GM08714 (cell line): ENCODE results near the gene SPAG8.

Experiments used
- H3K4me3 ChIP-seq: fragments of 200-500 bp; sonication (Bioruptor generic); 2 replicates; pipeline ENCODE4 v1.5.1; 2014; ENCODE audit warnings: mild to moderate bottlenecking, low read length, inconsistent platforms
- ZNF274 ChIP-seq: IDR thresholded peaks from 2 replicates; pipeline ENCODE4 v1.6.1; 2012; ENCODE audit warnings: mild to moderate bottlenecking, low read depth, low read length

The SPAG8 gene

DNA sequence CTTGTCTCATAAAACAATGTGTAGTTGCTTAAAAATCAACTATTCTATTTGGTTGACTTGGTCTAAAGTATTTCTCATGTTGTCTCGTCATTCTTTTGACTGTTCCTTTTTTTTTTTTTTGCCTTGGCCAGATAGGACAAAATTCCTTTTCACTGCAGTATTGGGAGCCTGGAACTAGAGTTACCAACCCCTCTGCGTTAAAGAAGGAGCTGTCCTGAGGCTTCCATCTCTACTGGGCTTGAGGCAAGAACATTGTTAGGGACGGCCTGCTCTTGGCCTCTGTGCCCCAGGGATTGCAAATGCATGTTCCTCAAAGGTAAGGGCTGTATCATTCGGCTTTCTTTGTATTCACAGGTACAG lies 22.1 kb downstream of the SPAG8 start:
- no peak for TF ChIP-seq ZNF274
- H3K4me3 ChIP-seq = no peak overlapping the region

DNA sequence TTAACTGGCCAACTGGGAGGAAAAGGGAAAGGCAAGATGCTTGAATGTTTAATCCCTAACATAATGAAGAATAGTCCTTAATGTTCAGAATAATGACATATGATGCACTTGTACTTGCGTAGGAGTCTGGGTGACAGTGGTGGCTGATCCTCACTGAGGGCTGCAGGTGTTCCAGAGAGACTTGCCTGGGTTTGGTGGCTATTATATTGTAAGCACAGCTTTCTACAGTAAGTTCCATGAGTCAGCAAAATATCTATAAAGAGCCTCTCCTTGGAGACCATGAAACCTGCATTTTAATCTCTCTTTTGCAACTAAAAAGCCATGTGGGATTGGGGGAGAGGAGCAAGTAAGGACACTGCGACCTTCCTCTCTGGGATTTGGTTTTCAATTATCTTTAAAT lies 22.5 kb downstream of the SPAG8 start:
- no peak overlapping the region for H3K4me3 ChIP-seq
- no peak for TF ChIP-seq ZNF274

DNA sequence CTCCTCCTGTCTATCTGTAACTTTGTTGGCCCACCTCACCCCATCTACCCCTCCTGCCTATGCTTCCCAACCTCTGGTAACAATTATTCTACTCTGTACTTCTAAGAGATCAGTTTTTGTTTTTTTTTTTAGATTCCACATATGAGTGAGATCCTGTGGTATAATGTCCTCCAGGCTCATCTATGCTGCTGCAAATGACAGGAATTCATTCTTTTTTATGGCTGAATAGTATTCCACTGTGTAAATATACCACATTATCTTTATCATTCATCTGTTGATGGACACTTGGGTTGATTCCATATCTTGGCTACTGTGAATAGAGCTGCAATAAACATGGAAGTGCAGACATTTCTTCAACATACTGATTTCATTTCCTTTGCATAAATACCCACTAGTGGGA lies 28.6 kb downstream of the SPAG8 start:
- TF ChIP-seq ZNF274 = no peak
- H3K4me3 ChIP-seq = no peak overlapping the region

DNA sequence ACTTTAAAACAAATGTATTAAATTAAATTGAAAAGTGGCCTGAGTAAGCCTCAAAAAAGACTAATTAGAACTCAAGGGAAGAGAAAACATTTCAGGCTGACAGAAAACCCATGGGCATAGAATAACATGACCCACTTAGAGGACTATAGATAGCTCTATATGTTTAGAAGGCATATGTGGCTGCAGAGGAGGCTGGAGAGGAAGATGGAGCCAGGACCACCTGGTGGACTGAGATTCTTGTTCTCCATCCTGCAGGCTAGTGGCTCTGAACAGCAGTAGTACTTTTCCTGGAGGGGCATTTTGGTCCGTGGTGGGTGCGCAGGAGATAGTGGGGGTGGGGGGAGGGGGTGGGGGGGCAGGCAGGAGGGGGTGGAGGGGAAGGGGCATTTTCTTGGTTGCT lies 31.0 kb downstream of the SPAG8 start:
- no peak overlapping the region for H3K4me3 ChIP-seq
- TF ChIP-seq ZNF274 = no peak

DNA sequence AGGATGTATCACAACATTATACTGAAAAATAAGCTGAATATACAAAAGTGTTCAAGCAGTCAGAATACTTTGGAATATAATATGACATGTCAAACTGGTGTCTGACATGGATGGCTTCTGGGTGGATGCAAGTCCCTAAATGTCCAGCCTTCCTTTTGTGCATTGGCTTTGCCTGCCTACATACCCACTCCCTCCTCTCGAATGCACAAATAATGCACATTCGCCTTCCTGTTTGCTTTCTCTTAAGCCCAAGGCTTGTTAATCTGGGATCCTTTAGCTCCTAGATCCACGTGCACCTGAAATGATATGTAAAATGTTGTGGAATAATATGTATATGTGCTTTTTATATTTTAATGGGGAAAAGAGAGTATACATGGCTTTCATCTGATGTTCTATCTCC lies 33.6 kb downstream of the SPAG8 start:
- no peak for TF ChIP-seq ZNF274
- no peak overlapping the region for H3K4me3 ChIP-seq

DNA sequence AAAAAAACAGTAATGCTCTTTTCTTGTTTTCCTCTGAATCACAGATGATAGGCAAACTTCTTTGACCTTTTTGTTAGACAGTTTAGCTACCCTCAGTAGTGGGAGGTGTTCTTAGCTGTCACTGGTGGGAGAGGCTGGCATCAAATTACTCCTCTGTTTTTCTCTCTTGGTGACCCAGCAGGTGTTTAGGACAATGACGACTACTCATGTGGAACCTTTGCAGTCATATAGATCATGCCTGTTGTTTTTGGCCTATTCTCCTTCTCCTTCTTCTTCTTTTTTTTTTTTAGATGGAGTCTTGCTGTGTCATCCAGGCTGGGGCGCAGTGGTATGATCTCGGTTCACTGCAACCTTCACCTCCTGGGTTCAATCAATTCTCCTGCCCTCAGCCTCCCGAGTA lies 36.0 kb downstream of the SPAG8 start:
- no peak for TF ChIP-seq ZNF274
- no peak overlapping the region for H3K4me3 ChIP-seq

DNA sequence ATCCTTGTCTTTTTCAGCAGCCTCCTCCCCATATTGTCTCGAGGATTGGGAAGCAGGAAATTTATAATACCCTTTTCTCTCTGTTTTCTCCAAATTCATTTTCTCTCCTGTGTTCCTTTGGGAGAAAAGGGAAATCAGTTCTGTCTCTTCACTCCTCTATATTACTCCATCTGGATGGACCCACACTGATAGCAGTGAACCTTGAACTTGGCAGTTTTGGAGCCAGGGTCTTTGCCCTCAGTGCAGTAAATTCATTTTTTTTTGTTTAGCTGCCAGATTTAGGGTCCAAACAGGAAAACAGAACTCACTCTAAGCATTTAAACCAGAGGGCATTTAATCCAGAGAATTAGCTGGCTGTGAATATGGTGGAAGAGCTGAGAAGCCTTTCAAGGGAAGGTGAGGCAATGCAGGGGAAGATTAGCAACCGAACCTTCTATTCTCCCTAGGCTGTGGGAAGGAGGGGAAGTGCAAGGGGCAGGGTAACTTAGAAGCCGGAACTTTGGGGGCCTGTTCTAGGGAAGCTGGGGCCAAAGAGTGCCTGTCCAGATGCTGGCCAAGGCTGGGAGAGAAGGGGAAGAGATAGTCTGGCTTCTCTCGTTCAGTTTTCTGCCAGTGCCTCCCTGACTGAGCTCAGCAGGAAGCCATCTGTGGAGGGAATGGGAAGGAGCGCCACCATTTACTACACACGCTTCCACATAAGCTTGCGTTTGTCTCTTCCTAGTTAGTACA lies 37.0 kb downstream of the SPAG8 start:
- no peak overlapping the region for H3K4me3 ChIP-seq
- TF ChIP-seq ZNF274 = no peak

DNA sequence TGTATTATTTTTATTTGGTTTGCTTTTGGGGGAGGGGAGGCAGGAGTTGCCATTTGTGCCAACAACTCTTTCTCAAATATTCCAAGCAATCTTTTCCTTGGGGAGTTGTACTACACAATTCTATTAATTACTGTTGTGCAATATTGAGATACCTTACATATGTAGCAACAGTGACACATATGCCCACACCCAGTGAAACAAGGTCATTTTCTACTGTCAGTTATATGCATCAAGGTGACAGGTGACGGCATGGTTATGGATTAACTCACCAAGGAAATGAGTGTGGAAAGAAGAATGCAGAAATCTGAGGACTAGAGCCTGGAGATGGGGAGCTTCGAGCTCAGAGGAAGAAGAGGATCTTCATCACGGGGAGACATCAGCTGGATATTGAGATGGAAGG lies 40.1 kb downstream of the SPAG8 start:
- TF ChIP-seq ZNF274 = no peak
- no peak overlapping the region for H3K4me3 ChIP-seq

DNA sequence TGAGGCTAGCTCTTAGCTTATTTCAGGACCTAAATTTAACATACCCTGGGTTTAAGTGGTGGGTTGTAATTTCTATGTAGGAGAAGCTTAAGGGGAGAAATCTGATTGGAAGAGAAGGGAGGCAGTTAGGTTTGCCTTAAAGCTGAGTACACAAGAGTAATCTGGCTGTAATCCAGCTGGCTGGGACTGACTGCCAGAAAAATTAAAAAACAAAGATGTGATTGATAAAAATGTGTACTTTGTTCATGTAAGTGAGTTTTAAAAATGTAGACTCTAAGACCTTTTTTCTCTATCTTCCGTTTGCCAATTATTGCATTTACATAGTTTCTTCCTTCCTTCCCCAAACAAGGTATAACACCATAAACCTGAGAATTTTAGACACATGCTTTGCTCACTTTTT lies 40.5 kb downstream of the SPAG8 start:
- H3K4me3 ChIP-seq = no peak overlapping the region
- TF ChIP-seq ZNF274 = no peak

DNA sequence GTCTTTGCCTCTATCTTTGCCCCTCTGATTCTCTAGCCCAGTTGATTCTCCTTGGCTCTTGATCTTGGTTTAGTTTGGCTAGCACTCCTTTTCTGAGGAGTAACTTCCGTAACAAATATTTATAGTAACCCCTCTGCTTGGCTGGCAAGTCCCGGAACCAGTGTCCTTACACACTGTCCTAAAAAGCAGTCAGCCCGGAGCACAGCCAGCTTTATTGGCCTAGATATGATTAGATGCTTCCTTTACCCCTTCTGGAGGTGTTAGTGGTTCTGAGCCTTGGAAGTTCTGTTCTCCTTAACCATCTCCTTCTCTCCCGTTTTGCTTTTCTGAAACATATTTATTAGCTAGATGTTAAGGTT lies 41.0 kb downstream of the SPAG8 start:
- no peak overlapping the region for H3K4me3 ChIP-seq
- no peak for TF ChIP-seq ZNF274

DNA sequence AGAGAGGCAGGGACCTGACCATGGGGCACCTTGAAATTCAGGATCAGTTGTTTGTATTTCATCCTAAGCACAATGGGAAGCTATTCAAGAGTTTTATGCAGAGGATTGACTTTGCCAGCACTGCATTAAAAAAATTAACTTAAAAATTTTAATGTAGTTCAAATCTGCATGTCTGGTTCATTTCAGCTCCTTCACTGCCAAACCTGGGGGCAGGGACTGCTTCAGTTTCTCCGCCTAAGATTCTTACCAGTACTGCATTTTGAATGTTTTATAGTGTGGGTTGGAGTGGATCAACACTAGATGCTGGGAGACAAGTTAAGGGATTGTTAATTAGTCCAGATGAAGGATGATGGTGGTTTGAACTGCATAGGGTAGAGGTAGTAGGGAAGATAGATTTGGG lies 42.3 kb downstream of the SPAG8 start:
- H3K4me3 ChIP-seq = no peak overlapping the region
- TF ChIP-seq ZNF274 = no peak

DNA sequence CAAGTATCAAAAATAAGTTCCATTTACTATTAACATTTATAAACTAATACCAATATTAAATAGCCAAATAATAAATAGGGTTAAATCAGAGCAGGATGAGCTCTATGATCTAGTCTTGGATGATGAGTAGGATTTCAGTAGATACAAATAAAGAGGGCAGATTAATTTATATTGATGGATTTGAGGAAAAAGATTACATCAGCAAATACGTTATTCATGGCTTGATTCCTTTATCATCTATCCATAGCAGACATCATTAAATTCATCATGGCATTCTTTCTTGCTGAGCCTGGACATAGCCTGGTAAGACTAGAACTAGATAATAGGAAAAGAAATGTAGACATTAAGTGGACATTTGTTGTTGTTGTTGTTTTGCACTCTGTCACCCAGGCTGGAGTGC lies 44.6 kb downstream of the SPAG8 start:
- no peak for TF ChIP-seq ZNF274
- H3K4me3 ChIP-seq = no peak overlapping the region

DNA sequence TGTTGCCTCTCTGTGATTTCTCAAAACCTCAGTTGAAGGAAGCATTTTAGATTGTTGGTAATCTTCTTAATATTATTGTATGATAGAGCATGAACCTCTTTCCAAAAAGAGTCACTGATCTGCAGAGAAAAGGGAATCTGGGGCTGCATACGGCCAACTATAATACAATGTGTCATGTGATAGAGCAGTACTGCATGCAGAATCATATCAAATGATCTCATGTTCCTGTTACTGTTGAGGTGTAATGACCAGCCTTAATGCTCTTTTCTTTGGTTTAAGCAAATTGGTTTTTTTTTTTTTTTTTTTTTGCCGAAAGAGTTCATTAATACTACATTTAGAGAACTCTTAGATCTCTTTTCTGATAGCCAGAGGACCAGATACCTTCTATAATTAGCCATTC lies 45.1 kb downstream of the SPAG8 start:
- H3K4me3 ChIP-seq = no peak overlapping the region
- TF ChIP-seq ZNF274 = no peak

DNA sequence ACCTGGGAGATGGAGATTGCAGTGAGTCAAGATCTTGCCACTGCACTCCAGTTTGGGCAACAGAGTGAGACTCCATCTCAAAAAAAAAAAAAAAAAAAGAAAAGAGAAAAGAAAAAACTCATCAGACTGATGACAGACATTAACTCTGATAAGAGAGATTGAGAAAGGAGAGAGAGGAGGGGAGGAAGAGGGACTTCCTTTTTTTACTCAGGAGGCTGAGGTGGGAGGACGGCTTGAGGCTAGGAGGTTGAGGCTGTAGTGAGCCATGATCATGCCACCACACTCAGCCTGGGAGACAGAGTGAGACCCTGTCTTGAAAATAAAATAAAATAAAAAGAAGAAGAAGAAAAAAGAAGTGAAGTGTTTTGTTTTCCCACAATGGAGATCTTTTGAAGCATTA lies 48.3 kb downstream of the SPAG8 start:
- TF ChIP-seq ZNF274 = no peak
- no peak overlapping the region for H3K4me3 ChIP-seq

DNA sequence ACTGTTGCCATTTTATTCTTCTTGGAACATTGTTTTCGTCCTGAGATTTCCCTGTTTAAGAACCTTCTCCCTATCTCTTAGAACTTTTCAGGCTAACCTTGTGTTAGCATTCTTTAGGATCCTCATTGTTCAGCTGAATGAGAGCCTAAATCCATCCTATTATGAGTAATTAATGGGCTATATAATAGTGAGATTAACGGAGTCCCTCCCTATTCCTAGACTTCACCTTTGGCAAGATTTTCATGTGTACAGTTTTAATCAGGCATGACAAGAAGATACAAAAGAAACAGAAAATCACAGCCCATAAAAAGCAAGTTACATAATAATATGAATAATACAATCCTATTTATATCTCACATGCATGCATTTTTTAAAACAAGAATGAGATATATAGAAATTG lies 48.9 kb downstream of the SPAG8 start:
- no peak for TF ChIP-seq ZNF274
- no peak overlapping the region for H3K4me3 ChIP-seq

DNA sequence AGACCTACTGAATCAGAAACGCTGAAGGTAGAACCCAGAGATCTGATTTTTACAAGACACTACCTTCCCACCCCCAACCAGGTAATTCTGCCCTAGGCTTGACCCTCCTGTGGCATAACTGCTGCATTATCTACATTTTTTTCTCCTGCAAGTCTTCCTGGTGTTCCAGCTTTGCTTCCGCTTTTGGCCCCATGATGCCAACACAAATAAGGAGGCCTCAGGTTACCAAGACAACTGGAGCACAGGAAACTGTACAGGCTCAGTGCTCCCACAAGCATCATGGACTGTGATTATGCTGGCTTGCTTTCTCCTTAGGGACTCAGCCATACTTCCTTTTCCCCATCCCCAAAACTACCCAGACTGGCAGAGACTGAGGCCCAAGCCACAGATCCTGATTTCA lies 51.4 kb downstream of the SPAG8 start:
- H3K4me3 ChIP-seq = no peak overlapping the region
- TF ChIP-seq ZNF274 = no peak

DNA sequence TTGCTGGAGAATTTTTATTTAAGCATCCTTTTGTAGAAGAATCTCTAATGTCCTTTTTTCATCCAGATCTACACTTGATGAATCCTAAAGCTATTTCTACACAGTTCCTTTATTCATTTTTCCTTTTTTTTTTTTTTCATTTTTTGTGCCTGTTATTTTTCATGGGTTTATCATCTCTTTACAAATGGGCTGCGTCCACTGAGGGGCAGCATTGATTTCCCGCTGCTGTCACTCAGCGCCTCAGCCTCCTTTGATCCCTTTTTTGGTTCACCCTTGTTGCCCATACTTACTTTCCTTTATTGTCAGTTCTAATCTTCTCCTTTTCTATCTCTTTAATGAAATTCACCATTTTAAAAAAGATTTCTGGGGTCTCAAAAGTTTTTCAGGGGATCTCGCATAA lies 52.3 kb downstream of the SPAG8 start:
- TF ChIP-seq ZNF274 = no peak
- no peak overlapping the region for H3K4me3 ChIP-seq
